GM12878 (cell line): ENCODE results near the gene ITSN2.

Source experiments
- ATF2 ChIP-seq: IDR thresholded peaks from 2 replicates; pipeline ENCODE4 v1.6.1; 2012; ENCODE audit warnings: low read length, inconsistent platforms
- ATF3 ChIP-seq: IDR thresholded peaks from 2 replicates; pipeline ENCODE4 v1.6.1; 2011; ENCODE audit warnings: low read depth, mild to moderate bottlenecking, low read length, moderate library complexity, borderline replicate concordance; ENCODE audit errors: extremely low read depth
- CEBPB ChIP-seq, 2 experiments: fragments of 150-350 bp in 1 of 2; IDR thresholded peaks; 2 replicates each; pipeline ENCODE4 v1.6.1; 2012 to 2014; ENCODE audit warnings: low read depth in 2 of 2, low read length in 2 of 2, borderline replicate concordance in 1 of 2, inconsistent platforms in 1 of 2
- CHD2 ChIP-seq: IDR thresholded peaks from 2 replicates; pipeline ENCODE4 v1.6.1; 2011; ENCODE audit warnings: low read depth, low read length, improper control_type of control experiment, borderline replicate concordance
- EZH2 ChIP-seq: IDR thresholded peaks from 2 replicates; pipeline ENCODE4 v1.6.1; 2012; ENCODE audit warnings: low read depth, mild to moderate bottlenecking, control low read depth, inconsistent platforms, low read length, borderline replicate concordance; ENCODE audit not compliant: control insufficient read depth
- POLR2A ChIP-seq: IDR thresholded peaks from 2 replicates; pipeline ENCODE4 v1.6.1; 2011; ENCODE audit warnings: low read depth, mild to moderate bottlenecking, low read length
- POLR2AphosphoS5 ChIP-seq: IDR thresholded peaks from 2 replicates; pipeline ENCODE4 v1.6.1; 2011; ENCODE audit warnings: mild to moderate bottlenecking, low read length, inconsistent platforms
- RB1 ChIP-seq: fragments of 450-650 bp; formaldehyde crosslinking; IDR thresholded peaks from 2 replicates; pipeline ENCODE4 v1.6.1; 2017; ENCODE audit warnings: mild to moderate bottlenecking, borderline replicate concordance
- RBBP5 ChIP-seq: fragments of 200-600 bp; sonication (generic); conservative IDR thresholded peaks from 2 replicates; pipeline ENCODE4 v1.6.1; 2016
- TCF7 ChIP-seq: IDR thresholded peaks from 2 replicates; pipeline ENCODE4 v1.6.1; 2014; ENCODE audit warnings: antibody characterized with exemption, borderline replicate concordance
- YY1 ChIP-seq: IDR thresholded peaks from 2 replicates; pipeline ENCODE4 v1.6.1; 2011; ENCODE audit warnings: low read depth, mild to moderate bottlenecking, low read length
- ZBTB11 ChIP-seq: fragments of 450-650 bp; formaldehyde crosslinking; IDR thresholded peaks from 2 replicates; pipeline ENCODE4 v1.5.0; 2022; ENCODE audit warnings: mild to moderate bottlenecking, missing genetic modification characterization
- TF ChIP-seq, protein P1 (sequence below), 3 experiments: IDR thresholded peaks in 2 of 3; conservative IDR thresholded peaks in 1 of 3; 2 replicates each; pipeline ENCODE4 v1.5.1; 2011; ENCODE audit warnings: low read depth in 3 of 3, low read length in 3 of 3, mild to moderate bottlenecking in 3 of 3, control low read depth in 2 of 3, moderate library complexity in 2 of 3, inconsistent platforms in 1 of 3, mixed read lengths in 1 of 3; ENCODE audit not compliant: control insufficient read depth in 2 of 3, insufficient read depth in 1 of 3; ENCODE audit errors: extremely low read depth in 1 of 3
- TF ChIP-seq, protein P2 (sequence below): fragments of 450-650 bp; IDR thresholded peaks from 2 replicates; pipeline ENCODE4 v1.6.1; 2017; ENCODE audit warnings: mild to moderate bottlenecking, moderate library complexity

GRCh38 chr2:24353973-24354372, 6.4 kb downstream of the ITSN2 start:
- TF ChIP-seq, protein P1, sequence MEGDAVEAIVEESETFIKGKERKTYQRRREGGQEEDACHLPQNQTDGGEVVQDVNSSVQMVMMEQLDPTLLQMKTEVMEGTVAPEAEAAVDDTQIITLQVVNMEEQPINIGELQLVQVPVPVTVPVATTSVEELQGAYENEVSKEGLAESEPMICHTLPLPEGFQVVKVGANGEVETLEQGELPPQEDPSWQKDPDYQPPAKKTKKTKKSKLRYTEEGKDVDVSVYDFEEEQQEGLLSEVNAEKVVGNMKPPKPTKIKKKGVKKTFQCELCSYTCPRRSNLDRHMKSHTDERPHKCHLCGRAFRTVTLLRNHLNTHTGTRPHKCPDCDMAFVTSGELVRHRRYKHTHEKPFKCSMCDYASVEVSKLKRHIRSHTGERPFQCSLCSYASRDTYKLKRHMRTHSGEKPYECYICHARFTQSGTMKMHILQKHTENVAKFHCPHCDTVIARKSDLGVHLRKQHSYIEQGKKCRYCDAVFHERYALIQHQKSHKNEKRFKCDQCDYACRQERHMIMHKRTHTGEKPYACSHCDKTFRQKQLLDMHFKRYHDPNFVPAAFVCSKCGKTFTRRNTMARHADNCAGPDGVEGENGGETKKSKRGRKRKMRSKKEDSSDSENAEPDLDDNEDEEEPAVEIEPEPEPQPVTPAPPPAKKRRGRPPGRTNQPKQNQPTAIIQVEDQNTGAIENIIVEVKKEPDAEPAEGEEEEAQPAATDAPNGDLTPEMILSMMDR (IDR thresholded peaks at IDR 0.05 in 2 of 3, conservative IDR thresholded peaks at IDR 0.05 in 1 of 3; ENCODE audit: control insufficient read depth in 2 of 3, extremely low read depth in 1 of 3, insufficient read depth in 1 of 3, low read depth in 3 of 3, low read length in 3 of 3), result no peak
- no peak for TF ChIP-seq EZH2
- TF ChIP-seq TCF7, result no peak
- TF ChIP-seq, protein P2, sequence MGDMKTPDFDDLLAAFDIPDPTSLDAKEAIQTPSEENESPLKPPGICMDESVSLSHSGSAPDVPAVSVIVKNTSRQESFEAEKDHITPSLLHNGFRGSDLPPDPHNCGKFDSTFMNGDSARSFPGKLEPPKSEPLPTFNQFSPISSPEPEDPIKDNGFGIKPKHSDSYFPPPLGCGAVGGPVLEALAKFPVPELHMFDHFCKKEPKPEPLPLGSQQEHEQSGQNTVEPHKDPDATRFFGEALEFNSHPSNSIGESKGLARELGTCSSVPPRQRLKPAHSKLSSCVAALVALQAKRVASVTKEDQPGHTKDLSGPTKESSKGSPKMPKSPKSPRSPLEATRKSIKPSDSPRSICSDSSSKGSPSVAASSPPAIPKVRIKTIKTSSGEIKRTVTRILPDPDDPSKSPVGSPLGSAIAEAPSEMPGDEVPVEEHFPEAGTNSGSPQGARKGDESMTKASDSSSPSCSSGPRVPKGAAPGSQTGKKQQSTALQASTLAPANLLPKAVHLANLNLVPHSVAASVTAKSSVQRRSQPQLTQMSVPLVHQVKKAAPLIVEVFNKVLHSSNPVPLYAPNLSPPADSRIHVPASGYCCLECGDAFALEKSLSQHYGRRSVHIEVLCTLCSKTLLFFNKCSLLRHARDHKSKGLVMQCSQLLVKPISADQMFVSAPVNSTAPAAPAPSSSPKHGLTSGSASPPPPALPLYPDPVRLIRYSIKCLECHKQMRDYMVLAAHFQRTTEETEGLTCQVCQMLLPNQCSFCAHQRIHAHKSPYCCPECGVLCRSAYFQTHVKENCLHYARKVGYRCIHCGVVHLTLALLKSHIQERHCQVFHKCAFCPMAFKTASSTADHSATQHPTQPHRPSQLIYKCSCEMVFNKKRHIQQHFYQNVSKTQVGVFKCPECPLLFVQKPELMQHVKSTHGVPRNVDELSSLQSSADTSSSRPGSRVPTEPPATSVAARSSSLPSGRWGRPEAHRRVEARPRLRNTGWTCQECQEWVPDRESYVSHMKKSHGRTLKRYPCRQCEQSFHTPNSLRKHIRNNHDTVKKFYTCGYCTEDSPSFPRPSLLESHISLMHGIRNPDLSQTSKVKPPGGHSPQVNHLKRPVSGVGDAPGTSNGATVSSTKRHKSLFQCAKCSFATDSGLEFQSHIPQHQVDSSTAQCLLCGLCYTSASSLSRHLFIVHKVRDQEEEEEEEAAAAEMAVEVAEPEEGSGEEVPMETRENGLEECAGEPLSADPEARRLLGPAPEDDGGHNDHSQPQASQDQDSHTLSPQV, result no peak
- TF ChIP-seq CHD2, result no peak
- TF ChIP-seq ATF2, result no peak
- TF ChIP-seq YY1, result no peak
- TF ChIP-seq RBBP5, result no peak
- TF ChIP-seq CEBPB (IDR thresholded peaks at IDR 0.05; ENCODE audit: borderline replicate concordance in 1 of 2, low read depth in 2 of 2, low read length in 2 of 2), result no peak
- TF ChIP-seq ZBTB11 (CRISPR knock-in tag), result no peak
- no peak for TF ChIP-seq ATF3
- no peak for TF ChIP-seq POLR2A
- TF ChIP-seq POLR2AphosphoS5, result no peak
- no peak for TF ChIP-seq RB1
